ENCODE results near the gene PCID2.

- TF ChIP-seq GATA3 (IDR thresholded peaks at IDR 0.05; ENCODE audit: low read depth, low read length) = no peak
- TF ChIP-seq GATA2 (IDR thresholded peaks at IDR 0.05; ENCODE audit: low read depth, low read length) = no peak
Measured at GRCh38 chr13:113239357-113239756, 30.9 kb upstream of the PCID2 start.

Measured in SH-SY5Y (cell line).